H7 (cell line): ENCODE measurements around the gene FBLL1. TPM values are rescaled to one million over a fixed set of nuclear protein-coding genes. Genes with fewer than 3 reads are reported as not detected.

Source experiments
- DNase-seq: peaks from one replicate; pipeline ENCODE4 v3.0.0; 2012
- H3K27me3 ChIP-seq: 2 replicates; pipeline ENCODE4 v1.6.0; 2011; ENCODE audit warnings: mild to moderate bottlenecking, low read length; ENCODE audit not compliant: control insufficient read depth, insufficient read depth
- H3K36me3 ChIP-seq: replicated peaks from 2 replicates; pipeline ENCODE4 v1.5.1; 2011; ENCODE audit warnings: low read length; ENCODE audit not compliant: control insufficient read depth, insufficient read depth
- H3K4me3 ChIP-seq: 2 replicates; pipeline ENCODE4 v1.5.1; 2011; ENCODE audit warnings: low read depth, mild to moderate bottlenecking, control low read depth, low read length, moderate library complexity; ENCODE audit not compliant: insufficient read depth
- total RNA-seq: library from RNA; depleted of rRNA; stranded (reverse); fragments of >200 nt; shearing (Covaris generic); gene quantifications from 2 replicates; pipeline ENCODE4 v1.2.3, GENCODE V29; 2014; rRNA removed

FBLL1 gene
- total RNA-seq = 3.3 and 4.0 TPM in 2 replicates

GRCh38 chr5:168528521-168529373, at the start of gene FBLL1:
TSS of gene FBLL1 (plus strand) at chr5:168529305. CDS start at chr5:168529505, 200 bp downstream.
- no peaks in the 10 kb centered on the region for H3K36me3 ChIP-seq
- H3K4me3 ChIP-seq = peak within 1 kb of the TSS; percentile 47
- DNase-seq = peak; percentile 88
- peaks cover 23% of the 10 kb centered on the region for H3K27me3 ChIP-seq

- H3K27me3 ChIP-seq = no peaks in the 10 kb centered on the region
- no peak overlapping the region for H3K4me3 ChIP-seq
- no peaks in the 10 kb centered on the region for H3K36me3 ChIP-seq
- DNase-seq = no peak
Measured at GRCh38 chr5:168480601-168481000, 48.5 kb upstream of the FBLL1 start.

GRCh38 chr5:168481330-168481788, 47.7 kb upstream of the FBLL1 start:
- Histone ChIP-seq H3K27me3 (no peaks in the 10 kb centered on the region), H3K36me3 (no peaks in the 10 kb centered on the region), H3K4me3 (no peak overlapping the region)
- DNase-seq = no peak

- DNase-seq = no peak
- no peak overlapping the region for H3K4me3 ChIP-seq
- no peaks in the 10 kb centered on the region for H3K36me3 ChIP-seq
- H3K27me3 ChIP-seq = no peaks in the 10 kb centered on the region
Measured at GRCh38 chr5:168482361-168482760, 46.7 kb upstream of the FBLL1 start.

- peak; percentile 96 for DNase-seq
- Histone ChIP-seq H3K4me3 (peak within 1 kb of the TSS; percentile 69), H3K27me3 (no peaks in the 10 kb centered on the region), H3K36me3 (peaks cover 18% of the 10 kb centered on the region)
Measured at GRCh38 chr5:168486136-168486879, 42.8 kb upstream of the FBLL1 start, which contains the start of gene RARS1. TSS of gene RARS1 (plus strand) at chr5:168486471. CDS start at chr5:168486499, 28 bp downstream.

GRCh38 chr5:168489059-168489458, 40.0 kb upstream of the FBLL1 start:
- DNase-seq = no peak
- peaks cover 30% of the 10 kb centered on the region for H3K36me3 ChIP-seq
- no peaks in the 10 kb centered on the region for H3K27me3 ChIP-seq
- H3K4me3 ChIP-seq = no peak overlapping the region

GRCh38 chr5:168494057-168494555, 35.0 kb upstream of the FBLL1 start:
- no peak for DNase-seq
- peaks cover 49% of the 10 kb centered on the region for H3K36me3 ChIP-seq
- H3K27me3 ChIP-seq = no peaks in the 10 kb centered on the region
- H3K4me3 ChIP-seq = no peak overlapping the region

GRCh38 chr5:168502563-168503237, 26.4 kb upstream of the FBLL1 start:
- Histone ChIP-seq H3K27me3 (no peaks in the 10 kb centered on the region), H3K36me3 (peaks cover 22% of the 10 kb centered on the region), H3K4me3 (no peak overlapping the region)
- DNase-seq = no peak

GRCh38 chr5:168513861-168514428, 15.2 kb upstream of the FBLL1 start:
- H3K4me3 ChIP-seq = no peak overlapping the region
- H3K27me3 ChIP-seq = no peaks in the 10 kb centered on the region
- no peak for DNase-seq
- peaks cover 35% of the 10 kb centered on the region for H3K36me3 ChIP-seq

GRCh38 chr5:168525856-168526255, 3.2 kb upstream of the FBLL1 start:
- no peak overlapping the region for H3K4me3 ChIP-seq
- H3K36me3 ChIP-seq = no peaks in the 10 kb centered on the region
- H3K27me3 ChIP-seq = peaks cover 23% of the 10 kb centered on the region
- DNase-seq = no peak

- H3K36me3 ChIP-seq = no peaks in the 10 kb centered on the region
- peaks cover 23% of the 10 kb centered on the region for H3K27me3 ChIP-seq
- no peak for DNase-seq
- no peak overlapping the region for H3K4me3 ChIP-seq
Measured at GRCh38 chr5:168527756-168528295, 1.3 kb upstream of the FBLL1 start.

GRCh38 chr5:168529374-168530234, 499 bp downstream of the FBLL1 start:
- Histone ChIP-seq H3K27me3 (peaks cover 23% of the 10 kb centered on the region), H3K36me3 (no peaks in the 10 kb centered on the region), H3K4me3 (peak overlapping the region; percentile 47)
- DNase-seq = peak; percentile 75

GRCh38 chr5:168530621-168531150, 1.6 kb downstream of the FBLL1 start:
- Histone ChIP-seq H3K36me3 (no peaks in the 10 kb centered on the region), H3K4me3 (no peak overlapping the region), H3K27me3 (peaks cover 23% of the 10 kb centered on the region)
- DNase-seq = no peak
